Ammon's horn (tissue), 1 donor: ENCODE results near the gene ST6GALNAC2.

Experiments used
- DNase-seq: peaks from one replicate; pipeline ENCODE4 v3.0.0-alpha.2; 2016; ENCODE audit warnings: low spot score

Gene ST6GALNAC2

DNA sequence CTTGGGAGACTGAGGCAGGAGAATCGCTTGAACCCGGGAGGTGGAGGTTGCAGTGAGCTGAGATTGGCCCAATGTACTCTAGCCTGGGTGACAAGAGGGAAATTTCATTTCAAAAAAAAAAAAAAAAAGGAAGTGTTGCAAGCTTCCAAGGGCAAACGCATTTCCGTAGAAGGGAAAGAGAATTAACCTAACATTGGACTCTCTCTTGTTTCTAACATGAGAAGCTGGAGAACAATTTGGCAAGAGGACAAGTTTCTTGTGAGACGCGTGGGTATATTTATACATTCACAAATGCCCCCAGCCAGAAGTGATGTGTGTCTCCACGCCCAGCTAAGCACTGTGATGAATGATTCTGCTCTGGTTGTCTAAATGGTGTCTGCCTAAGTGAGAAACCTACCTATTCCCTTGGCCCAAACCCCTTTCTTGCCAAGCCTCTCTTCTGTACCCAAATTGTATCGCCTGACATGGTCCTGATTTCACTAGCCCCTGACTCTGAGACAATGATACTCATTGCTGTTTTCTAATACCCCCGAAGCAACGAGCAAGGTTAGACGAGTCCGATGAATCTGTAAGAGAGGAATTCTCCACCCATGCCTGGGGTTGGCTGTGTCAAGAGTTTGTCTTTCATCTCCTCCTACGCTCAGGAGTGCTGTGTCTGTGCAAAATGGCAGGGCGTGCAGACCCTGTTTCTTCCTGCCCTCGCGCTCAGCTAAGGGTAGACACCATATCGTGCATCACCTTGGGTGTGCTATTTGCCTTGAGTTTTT lies 14.2 kb upstream of the ST6GALNAC2 start:
- DNase-seq = no peak

DNA sequence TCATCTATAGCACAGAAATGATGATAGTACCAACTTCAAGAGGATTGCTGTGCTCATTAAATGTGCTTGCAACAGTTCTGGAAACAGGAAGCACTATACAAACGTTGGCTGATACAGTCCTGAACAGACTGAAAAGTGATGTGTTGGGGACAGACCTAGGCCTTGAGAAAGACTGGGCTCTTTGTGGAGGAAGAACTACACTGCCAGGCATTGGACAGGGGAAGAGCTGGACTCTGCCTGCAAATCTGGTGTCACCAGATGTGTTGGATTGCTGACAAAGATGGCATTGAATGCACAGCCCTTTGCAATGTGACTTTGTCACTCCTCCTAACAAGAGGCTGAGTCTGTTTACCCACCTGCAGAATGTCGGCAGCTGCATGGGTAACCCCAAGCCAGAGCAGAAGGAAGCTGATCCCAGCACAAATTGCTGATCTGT lies 12.4 kb upstream of the ST6GALNAC2 start:
- DNase-seq = peak; percentile 80

DNA sequence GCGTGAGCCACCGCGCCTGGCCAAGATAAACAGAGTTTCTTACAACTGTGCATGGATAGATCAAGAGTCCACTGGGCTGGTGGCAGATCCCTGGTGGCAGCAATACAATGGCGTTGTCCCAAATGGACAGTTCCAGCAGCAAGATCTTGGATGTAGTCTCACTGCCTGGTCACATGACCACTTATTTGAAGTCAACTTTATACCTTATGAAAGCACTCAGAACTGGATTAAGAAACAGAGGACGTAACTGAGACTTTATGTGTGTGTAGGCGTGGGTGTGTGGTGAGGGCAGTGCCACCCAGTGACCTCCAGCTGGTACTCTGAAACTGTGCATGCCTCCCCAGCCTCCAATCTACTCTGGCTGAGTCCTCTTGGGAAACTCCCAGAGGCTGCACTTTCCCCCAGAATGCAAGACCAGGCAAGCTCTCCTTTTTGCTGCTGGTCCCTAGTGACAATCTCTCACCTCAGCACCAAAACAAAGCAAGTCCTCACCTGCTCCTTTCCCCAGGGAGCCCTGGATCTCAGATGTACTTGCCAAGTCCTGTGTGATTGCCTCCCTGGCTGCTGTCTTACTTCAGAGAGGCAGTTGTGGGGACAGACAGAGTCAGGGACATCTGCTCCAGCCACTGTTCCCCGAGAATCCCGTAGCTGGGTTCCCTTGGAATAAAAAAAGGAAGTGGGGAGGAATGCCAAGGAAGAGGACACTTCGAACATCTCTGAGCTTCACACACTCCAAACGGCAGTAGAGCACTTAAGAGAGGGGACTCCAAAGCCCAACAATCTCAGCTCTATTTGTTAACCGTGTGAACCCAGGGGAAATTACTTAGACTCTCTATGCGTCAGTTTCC lies 11.7 kb upstream of the ST6GALNAC2 start:
- no peak for DNase-seq

DNA sequence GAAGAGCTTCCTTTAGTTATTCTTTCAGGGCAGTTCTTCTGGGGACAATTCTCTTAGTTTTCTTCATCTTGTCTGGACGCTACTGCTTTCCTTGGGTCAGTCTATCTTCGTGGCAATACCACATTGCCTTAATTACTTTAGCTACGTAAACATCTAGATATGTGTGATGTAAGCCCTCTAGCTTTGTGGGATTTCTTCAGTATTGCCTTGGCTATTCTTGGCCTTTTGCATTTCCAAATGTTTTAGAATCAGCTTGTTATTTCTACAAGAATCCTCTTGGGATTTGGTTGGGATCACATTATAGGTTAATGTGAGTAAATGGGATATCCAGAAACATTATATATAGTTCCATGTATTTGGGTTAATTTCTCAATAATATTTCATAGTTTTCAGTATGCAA lies 9.0 kb upstream of the ST6GALNAC2 start:
- DNase-seq = no peak

DNA sequence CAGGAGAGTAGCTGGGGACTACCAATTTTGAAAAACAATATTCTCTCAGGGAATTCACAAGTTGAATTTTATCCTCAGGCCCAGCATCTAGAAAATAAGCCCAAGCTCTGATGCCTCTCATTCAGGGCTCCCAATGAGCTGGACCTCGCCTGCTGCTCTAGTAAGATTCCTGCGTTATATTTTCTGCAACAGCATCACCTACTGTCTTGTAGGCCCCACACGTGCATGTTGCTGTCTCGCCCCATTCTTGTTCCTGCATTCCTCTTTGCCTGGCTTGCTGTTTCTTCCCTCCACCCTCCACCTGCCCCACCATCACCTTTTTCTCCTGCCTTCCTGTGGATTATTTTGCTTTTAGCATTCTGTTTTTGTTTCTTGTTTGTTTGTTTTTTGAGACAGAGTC lies 8.3 kb upstream of the ST6GALNAC2 start:
- no peak for DNase-seq

DNA sequence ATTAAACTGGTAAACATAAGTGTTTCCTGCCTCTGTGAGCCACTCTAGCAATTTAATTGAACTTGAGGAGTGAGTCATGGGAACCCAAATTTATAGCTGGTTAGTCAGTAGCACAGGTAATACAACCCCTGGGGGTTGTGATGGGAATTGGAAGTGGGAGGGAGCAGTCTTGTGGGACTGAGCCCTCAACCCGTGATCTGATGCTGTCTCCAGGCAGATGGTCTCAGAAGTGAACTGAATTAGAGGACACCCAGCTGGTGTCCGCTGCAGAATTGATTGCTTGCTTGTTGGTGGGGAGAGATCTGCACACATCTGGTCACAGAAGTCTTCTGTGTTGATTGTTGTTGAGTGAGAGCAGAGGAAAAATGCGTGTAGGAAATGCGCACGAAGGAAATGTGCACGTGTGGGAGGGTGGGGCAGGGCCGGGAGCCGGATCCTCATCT lies 7.7 kb upstream of the ST6GALNAC2 start:
- DNase-seq = no peak

DNA sequence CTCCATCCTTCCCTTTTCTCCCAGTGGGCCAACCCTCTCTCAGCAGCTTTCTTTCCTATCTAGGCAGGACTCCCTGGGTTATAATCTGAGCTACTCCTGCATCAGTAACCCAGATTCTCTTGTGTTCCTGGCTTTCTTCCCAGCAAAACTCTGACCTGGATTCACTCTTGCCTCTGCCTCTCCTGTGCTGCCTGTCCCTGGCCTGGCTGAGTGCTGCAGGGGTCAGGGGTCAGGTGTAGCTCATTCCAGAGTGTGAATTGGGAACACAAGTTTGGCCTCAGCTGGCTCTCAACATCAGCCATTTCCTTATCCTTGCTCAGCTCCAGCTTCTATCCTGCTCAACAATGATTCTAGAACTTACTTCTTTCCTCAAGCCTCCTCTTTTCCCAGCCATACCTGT lies 2.5 kb upstream of the ST6GALNAC2 start:
- DNase-seq = no peak

DNA sequence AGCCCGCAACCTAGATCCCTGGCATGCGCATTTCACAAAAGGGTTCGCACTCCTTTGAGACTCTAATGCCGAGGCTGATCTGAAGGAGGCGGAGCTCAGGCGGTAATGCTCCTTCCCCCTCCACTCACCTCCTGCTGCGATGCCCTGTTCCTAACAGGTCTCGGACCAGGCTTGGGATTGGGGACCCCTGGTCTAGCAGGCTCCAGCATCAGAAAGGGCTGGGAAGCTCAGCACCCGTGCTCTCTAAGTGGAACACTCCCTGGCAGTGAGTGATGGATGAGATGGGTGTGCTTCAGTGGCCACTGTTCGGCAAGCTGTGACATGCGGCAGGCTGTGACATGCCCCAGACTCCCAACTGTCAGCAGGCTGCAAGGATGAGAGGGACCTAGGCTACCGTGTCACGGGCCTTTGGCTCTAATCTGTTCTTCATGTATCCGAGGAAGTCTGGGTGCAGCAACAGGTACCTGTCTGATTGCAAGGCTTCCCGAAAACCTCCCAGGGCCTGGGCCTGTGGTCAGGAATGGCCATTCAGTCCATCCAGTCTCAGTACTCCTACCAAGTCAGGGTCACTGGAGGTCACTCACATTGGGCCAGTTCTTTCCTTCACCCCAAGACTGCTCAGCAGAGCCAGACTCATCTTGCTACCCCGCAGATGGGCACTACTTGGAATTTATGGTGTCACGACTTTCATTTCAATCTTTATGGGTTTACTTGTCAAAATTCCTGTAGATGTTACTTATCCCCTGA lies 1.3 kb upstream of the ST6GALNAC2 start:
- DNase-seq = no peak

DNA sequence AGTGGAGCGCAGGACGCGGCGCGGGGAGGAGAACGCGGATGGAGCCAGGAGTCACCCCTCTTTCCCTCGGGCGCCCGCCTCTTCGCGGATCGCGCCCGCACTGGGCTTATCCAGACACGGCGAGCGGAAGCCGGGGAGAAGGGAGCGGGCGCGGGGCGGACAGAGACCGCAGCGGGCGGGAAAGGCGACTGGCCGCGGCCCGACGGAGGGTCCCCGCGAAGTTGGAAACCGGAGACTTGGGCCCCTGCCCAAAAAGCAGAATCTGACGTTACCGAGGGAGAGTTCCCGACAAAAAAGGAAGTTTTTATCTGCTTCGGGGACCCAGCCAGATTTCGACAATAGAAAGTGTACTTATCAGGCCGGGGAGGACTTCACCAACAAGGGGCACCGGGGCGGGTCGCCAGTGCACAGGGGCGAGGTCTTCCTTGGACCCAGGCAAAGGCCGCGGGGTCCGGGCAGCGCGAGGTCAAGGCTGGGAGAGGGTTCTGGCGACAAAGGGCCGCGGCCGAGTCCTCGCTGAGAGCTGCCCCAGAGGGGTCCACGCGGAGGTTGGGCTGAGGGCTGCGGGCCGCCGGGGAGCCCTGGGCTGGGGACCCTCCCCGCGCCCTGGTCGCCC lies 519 bp downstream of the ST6GALNAC2 start:
- no peak for DNase-seq

DNA sequence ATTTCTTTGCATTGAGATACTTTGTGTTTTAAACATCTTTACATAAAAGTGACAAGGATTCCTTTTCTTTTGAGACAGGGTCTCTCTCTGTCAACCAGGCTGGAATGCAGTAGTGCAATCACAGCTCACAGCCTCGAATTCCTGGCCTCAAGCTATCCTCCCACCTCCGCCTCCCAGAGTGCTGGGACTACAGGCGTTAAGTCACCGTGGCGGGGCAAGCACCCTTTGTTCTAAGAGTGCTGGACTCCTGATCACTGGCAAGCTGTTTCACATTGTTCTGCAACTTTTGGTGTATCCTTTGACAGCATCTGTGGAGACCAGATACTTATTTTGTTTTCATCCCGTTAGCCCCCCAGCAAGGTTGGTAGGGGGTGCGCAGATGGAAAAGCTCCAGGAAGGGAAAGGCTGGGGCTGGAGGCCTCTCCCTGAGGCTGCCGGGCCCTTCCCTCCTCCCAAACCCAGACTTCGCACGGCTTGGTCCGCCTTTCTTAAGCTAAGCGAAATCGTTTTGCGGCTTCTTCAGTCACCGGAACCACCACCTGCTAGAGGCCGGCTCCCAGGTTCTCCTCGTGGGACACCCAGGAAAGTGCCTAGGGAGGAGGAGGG lies 1.1 kb downstream of the ST6GALNAC2 start:
- DNase-seq = no peak

DNA sequence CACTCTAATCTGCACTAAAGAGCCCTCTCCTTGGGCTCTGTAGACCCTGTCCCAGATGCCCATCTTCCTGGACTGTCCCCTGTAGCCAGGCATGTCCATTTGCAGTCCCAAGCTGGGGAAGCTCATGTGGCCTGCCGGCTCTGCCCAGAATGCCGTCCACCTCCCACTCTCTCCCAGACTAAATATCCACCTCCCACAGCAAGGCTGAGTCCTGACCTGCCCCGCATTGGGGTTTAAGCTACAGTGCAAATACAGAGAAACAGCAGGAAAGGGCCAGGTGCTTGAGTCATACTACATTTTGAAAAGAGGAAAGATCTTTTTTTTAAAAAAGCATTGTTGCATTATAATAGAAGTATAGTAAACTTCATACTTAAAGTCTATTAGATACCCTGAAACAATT lies 3.0 kb downstream of the ST6GALNAC2 start:
- DNase-seq = no peak

DNA sequence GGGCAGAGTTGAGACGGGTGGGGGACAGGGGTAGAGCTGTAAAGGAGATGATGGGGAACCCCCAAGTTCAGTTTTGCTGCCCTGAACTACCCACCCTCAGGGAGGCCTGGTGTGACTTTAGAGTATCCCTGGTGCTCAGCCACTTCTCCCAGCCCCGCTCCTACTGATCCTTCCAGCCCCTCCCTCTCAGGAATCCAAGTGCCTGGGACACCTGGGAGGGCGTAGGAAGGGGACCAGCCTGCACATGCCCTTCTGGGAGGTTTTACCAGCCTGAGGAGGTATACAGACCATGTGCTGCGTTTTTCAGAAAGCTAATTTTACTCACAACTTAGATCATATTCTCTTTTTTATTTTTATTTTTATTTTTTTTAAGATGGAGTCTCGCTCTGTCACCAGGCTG lies 4.1 kb downstream of the ST6GALNAC2 start:
- no peak for DNase-seq

DNA sequence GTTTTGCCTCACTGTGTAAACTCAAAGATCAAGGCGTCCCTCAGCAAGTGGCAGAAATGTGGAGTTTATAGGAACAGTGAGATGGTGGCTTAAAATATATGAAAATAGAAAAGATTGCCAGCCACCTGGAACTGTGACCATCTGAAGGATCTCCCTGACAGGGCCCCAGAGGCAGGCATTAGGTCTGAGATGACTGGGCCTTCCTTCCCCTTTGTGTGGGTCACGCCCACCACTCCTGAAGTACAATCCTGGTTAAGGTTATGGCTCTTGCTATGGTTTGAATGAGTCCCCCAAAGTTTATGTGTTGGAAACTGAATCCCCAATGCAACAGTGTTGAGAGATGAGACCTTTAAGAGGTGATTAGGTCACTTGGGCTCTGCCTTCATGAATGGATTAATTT lies 6.4 kb downstream of the ST6GALNAC2 start:
- DNase-seq = no peak

DNA sequence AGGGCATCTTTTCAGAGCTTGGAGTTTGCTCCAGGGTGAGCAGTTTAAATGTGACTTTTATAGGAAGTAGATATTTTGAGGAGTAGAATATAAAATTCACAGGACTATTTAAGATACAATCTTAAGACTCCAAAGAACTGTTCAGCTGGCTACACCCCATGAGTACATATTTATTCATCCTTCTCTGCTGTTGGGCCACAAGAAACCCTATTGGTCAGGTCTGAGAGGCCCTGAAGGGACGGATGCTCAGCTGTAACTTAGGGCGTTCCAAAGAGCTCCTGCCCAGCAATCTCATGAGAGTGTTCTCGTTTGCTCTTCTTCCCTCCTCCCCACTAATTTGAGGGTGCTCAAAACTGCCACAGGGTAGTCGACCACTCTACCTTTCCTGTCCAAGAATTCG lies 7.3 kb downstream of the ST6GALNAC2 start:
- DNase-seq = no peak

DNA sequence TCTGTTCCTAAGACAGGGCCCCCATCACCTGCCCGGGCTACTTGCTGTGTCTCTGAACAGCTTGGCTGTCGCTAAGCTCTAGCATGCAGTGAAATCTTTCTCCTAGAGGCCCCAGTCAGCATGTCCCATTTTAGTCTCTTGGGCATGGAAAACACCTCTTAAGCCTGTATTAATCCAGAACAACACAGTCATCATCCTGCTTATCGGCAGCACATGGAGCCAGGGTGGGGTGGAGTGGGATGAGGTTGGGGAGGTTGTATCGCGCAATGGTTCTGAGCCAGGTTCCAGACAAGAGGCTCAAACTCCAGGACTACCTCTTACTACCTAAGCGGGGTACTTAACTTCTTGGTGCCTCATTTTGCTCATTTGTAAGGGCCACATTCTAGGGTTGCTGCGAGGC lies 7.8 kb downstream of the ST6GALNAC2 start:
- no peak for DNase-seq

DNA sequence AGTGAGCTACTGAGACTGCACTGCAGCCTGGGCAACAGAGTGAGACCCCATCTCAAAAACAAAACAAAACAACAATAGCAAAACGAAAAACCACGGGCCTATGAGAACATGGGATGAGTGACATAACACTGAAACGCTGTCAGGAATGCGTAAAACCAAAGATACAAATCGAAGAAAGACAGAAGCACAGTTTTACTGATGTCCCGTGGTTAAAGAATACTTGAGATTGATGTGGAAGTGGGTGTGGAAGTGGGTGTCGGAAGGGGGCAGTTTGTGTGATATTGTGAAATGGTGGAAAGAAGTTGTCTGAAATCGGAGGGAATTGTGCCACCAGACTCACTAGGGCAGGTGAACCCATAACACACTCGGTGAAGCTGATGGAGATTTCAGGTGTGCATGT lies 9.5 kb downstream of the ST6GALNAC2 start:
- no peak for DNase-seq

DNA sequence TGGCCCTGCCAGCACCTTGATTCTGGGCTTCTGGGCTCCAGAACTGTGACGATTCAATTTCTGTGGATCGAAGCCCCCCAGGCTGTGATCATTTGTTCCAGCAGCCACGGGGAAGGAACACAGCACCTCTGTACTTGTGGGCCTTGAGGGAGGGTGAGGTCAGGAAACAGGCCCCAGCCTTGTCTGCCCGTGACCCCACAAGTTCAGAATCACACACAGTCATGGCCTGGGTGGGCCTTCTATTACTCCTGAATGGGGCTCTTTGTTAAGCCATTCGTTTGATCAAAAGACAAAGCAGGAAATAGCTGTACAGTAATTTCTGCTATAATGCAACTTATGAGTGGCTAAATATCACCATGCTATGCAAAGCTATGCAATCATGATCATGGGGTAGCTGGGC lies 10.1 kb downstream of the ST6GALNAC2 start:
- no peak for DNase-seq

DNA sequence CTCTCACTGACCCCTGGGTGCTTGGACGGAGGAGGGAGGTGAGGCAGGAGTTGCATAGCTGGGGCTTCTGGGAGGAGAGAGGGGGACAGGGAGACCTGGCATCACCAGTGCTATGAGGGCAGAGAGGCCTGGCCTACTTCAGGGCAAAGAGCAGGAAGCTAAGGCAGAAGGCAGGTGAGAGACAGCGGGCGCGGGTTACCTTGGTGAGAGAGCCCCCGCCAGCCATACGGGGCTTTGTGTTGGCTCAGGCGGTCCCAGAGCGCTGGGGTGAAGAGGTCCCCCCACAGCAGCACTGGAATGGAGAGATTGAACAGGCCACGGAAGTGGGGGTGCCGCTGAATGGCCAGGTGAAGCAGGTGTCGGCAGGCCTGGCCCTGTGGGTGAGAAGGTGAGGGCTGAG lies 11.5 kb downstream of the ST6GALNAC2 start:
- no peak for DNase-seq

DNA sequence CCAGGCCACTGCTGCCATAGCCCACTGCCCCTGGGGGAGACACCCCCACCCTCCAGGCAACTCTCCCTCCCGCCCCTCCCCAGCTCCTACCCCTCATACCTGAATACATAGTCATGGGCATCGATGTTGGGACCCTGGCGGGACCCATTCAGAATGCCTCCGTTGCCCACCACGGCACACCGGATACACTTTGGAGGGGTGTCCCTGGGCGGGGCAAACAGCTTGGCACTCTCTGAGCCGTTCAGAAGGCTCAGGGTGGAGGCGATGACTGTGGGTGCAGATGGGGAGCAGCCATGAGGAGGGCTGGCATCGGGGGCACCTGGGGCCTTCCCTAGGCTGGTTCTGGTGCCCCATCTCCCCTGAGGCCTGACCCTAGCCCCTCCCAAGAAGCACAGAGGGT lies 12.6 kb downstream of the ST6GALNAC2 start:
- no peak for DNase-seq

DNA sequence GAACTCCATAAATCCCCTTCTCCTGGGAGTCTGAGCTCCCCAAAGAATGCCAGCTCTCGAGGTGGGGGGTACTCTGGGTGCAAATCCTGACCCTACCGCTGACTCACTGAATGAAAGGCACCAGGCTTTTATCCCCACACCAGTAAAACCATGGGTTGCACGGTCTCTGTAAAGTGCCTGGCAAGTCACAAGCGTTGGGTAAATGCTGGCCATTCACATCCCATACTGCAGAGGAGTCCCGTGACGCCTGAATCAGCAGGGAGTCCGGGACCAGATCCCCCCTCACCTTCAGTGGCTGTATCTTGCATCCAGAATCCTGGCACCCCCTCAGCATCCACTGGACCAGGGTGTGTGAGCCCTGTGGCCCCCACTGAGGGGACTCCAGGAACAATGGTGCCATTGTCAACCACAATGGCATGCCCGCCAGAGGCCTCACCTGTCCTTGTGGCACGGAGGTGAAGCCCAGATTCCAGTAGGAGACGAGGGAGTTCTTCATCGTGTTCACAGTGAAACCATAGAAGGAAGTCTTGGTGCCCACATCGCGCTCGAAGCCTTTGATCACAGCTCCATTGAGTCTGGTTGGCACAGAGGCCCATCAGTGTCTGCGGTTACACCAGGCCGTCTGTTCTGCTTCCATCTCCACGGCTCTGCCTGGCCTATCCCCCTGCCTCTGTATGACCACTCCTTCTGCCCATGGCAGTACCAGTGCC lies 13.3 kb downstream of the ST6GALNAC2 start:
- DNase-seq = no peak

DNA sequence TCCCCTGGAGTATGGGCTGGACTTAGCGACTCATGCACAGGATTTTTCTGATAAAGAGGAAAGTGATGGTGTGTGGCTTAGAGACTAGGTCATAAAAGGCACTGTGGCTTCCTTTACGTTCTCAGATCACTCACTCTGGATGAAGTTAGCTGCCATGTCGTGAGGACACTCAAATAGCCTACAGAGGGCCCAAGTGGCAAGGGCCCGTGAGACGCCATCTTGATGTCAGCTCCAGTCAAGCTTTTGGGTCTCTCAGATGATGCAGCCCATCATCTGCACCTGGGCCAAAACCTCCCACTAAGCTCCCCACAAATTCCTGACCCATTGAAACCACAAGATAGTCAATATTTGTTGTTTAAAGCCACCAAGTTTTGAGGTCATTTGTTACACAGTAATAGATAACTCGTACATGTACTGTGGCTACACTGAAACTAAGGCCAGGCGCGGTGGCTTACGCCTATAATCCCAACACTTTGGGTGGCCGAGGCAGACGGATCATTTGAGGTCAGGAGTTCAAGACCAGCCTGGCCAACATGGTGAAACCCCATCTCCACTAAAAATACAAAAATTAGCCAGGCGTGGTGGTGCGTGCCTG lies 14.7 kb downstream of the ST6GALNAC2 start:
- DNase-seq = no peak
